K562 (cell line): ENCODE results near the gene ZNF785. TPM values are rescaled to one million over a fixed set of nuclear protein-coding genes. Genes with fewer than 3 reads are reported as not detected.
"Not testable (repeated sequence)": the region's sequence is repeated elsewhere in the genome, so short reads cannot be mapped to it uniquely, and the experiment has no call there.

Experiments used
- ATAC-seq: fragments of 200-7000 bp; cut with Tn5 transposase; 3 replicates; pipeline ENCODE4 v1.9.1; 2020; ENCODE audit warnings: moderate library complexity
- BruUV-seq: library from RNA; stranded (reverse); fragments of 400-500 nt; replicated peaks from 2 replicates; lab custom pipeline; 2021; lab: Mats Ljungman, UMichigan
- CTCF ChIA-PET: fragments of 300-600 bp; formaldehyde crosslinking; extraction: SDS; loops from one replicate; lab custom pipeline; 2021; ENCODE audit warnings: low intra/inter-chr PET ratio; lab: Yijun Ruan, JAX
- POLR2A ChIA-PET: fragments of 300-600, 350-650 bp; sonication (Branson Sonifier 250); formaldehyde crosslinking; extraction: SDS; loops from one replicate; lab custom pipeline; 2021; ENCODE audit warnings: antibody characterized with exemption, inconsistent platforms; lab: Yijun Ruan, JAX
- DNase-seq, 4 experiments: peaks; one replicate each; pipeline versions ENCODE4 v3.0.0 to v3.0.0-alpha.2; 2011 to 2018; ENCODE audit warnings: low spot score in 3 of 4, mixed read lengths in 3 of 4; ENCODE audit errors: extremely low read depth in 1 of 4
- FAIRE-seq: peaks from 2 replicates; lab custom pipeline; 2011; peaks lifted over from hg19 to GRCh38; lab: Jason Lieb, UNC
- H2AFZ ChIP-seq: 2 replicates; pipeline ENCODE4 v1.6.0; 2011; ENCODE audit warnings: low read depth, low read length, control low read depth, inconsistent platforms
- H3K27ac ChIP-seq: fragments of 200-600 bp; 3 replicates; pipeline ENCODE4 v1.8.0; 2011; ENCODE audit warnings: low read depth, mild to moderate bottlenecking, control low read depth, inconsistent platforms, low read length, moderate library complexity, mixed read lengths; ENCODE audit errors: extremely low read depth
- H3K27me3 ChIP-seq, 2 experiments: fragments of 300-600 bp in 1 of 2; 2 replicates in 1 of 2; 3 replicates in 1 of 2; pipeline versions ENCODE4 v1.6.0 to v1.8.0; 2011; ENCODE audit warnings: inconsistent platforms in 2 of 2, low read length in 2 of 2, mild to moderate bottlenecking in 1 of 2, mixed read lengths in 1 of 2, moderate library complexity in 1 of 2; ENCODE audit not compliant: control insufficient read depth in 2 of 2, insufficient read depth in 2 of 2
- H3K36me3 ChIP-seq: fragments of 300-600 bp; 3 replicates; pipeline ENCODE4 v1.8.0; 2011; ENCODE audit warnings: mild to moderate bottlenecking, low read length, inconsistent platforms; ENCODE audit not compliant: control insufficient read depth, insufficient read depth
- H3K4me1 ChIP-seq, 2 experiments: fragments of 200-600 bp in 1 of 2; replicated peaks in 1 of 2; 2 replicates in 1 of 2; 3 replicates in 1 of 2; pipeline versions ENCODE4 v1.5.1 to v1.8.0; 2011; ENCODE audit warnings: inconsistent platforms in 2 of 2, low read length in 2 of 2, mild to moderate bottlenecking in 1 of 2, mixed read lengths in 1 of 2, moderate library complexity in 1 of 2; ENCODE audit not compliant: control insufficient read depth in 2 of 2, insufficient read depth in 2 of 2
- H3K4me2 ChIP-seq: 2 replicates; pipeline ENCODE4 v1.6.1; 2011; ENCODE audit warnings: low read length, control low read depth, inconsistent platforms, mixed read lengths; ENCODE audit not compliant: insufficient read depth
- H3K4me3 ChIP-seq: fragments of 200-600 bp; sonication (generic), shearing (Covaris generic); 2 replicates; pipeline ENCODE4 v1.5.1; 2016; ENCODE audit warnings: control low read depth, inconsistent platforms
- H3K79me2 ChIP-seq: fragments of 200-600 bp; 3 replicates; pipeline ENCODE4 v1.8.0; 2011; ENCODE audit warnings: low read length, inconsistent platforms; ENCODE audit not compliant: control insufficient read depth, insufficient read depth
- H3K9ac ChIP-seq, 2 experiments: 2 replicates each; pipeline versions ENCODE4 v1.6.0 to v1.6.1; 2011; ENCODE audit warnings: low read depth in 2 of 2, low read length in 2 of 2, control low read depth in 1 of 2, inconsistent platforms in 1 of 2, mild to moderate bottlenecking in 1 of 2, mixed read lengths in 1 of 2; ENCODE audit not compliant: insufficient read depth in 1 of 2
- H3K9me1 ChIP-seq: one replicate; pipeline ENCODE4 v1.6.0; 2011; ENCODE audit warnings: inconsistent platforms, mild to moderate bottlenecking, low read length, moderate library complexity; ENCODE audit not compliant: control insufficient read depth, insufficient read depth
- H3K9me3 ChIP-seq: replicated peaks from 2 replicates; pipeline ENCODE4 v1.5.1; 2011; ENCODE audit warnings: low read depth, low read length, inconsistent platforms; ENCODE audit not compliant: control insufficient read depth, insufficient read depth
- H4K20me1 ChIP-seq: replicated peaks from 2 replicates; pipeline ENCODE4 v1.6.1; 2011; ENCODE audit warnings: low read length, inconsistent platforms, mixed read lengths; ENCODE audit not compliant: control insufficient read depth, insufficient read depth
- ARID1B ChIP-seq: fragments of 450-650 bp; IDR thresholded peaks from 2 replicates; pipeline ENCODE4 v1.6.1; 2016; ENCODE audit warnings: antibody characterized with exemption, mild to moderate bottlenecking, inconsistent platforms
- CBFA2T2 ChIP-seq: fragments of 450-650 bp; conservative IDR thresholded peaks from 2 replicates; pipeline ENCODE4 v1.6.1; 2017; ENCODE audit warnings: mild to moderate bottlenecking
- CCNT2 ChIP-seq: IDR thresholded peaks from 2 replicates; pipeline ENCODE4 v1.6.1; 2011; ENCODE audit warnings: borderline replicate concordance, low read depth, mild to moderate bottlenecking, moderate library complexity, mixed read lengths, low read length; ENCODE audit not compliant: insufficient read length; ENCODE audit errors: extremely low read depth
- HDAC1 ChIP-seq, 2 experiments: fragments of 450-650 bp; IDR thresholded peaks; 2 replicates each; pipeline ENCODE4 v1.6.1; 2016 to 2017; ENCODE audit warnings: inconsistent platforms in 1 of 2, mild to moderate bottlenecking in 1 of 2, moderate library complexity in 1 of 2
- POLR2AphosphoS5 ChIP-seq: IDR thresholded peaks from 2 replicates; pipeline ENCODE4 v1.6.1; 2011; ENCODE audit warnings: mild to moderate bottlenecking, low read depth, low read length, moderate library complexity; ENCODE audit not compliant: control insufficient read depth, insufficient read depth
- RCOR1 ChIP-seq, 2 experiments: IDR thresholded peaks; 2 replicates each; pipeline ENCODE4 v1.6.1; 2012; ENCODE audit warnings: low read depth in 2 of 2, low read length in 2 of 2, borderline replicate concordance in 1 of 2, improper control_type of control experiment in 1 of 2
- TAL1 ChIP-seq: fragments of 450-650 bp; IDR thresholded peaks from 2 replicates; pipeline ENCODE4 v1.6.1; 2016; ENCODE audit warnings: mild to moderate bottlenecking
- TCF3 ChIP-seq: sonication (generic); formaldehyde crosslinking; IDR thresholded peaks from 2 replicates; pipeline ENCODE4 v1.4.0; 2020; ENCODE audit warnings: mild to moderate bottlenecking, missing genetic modification reagents
- WGBS: fragments of 100-300 bp; shearing (Covaris generic); methylation state at CpG from one replicate; pipeline ENCODE4 v1.1.6; 2016; ENCODE audit warnings: low coverage, mixed read lengths; ENCODE audit not compliant: insufficient coverage; ENCODE audit errors: missing lambda C conversion rate; 5-methylcytosine and 5-hydroxymethylcytosine counted together
- in situ Hi-C: fragments of 300-500 bp; cut with MboI; formaldehyde crosslinking; loops from 4 replicates; pipeline ENCODE4 v1.15.0; 2018; ENCODE audit warnings: inconsistent platforms, mixed read lengths
- intact Hi-C: fragments of 100-400 bp; cut with micrococcal nuclease; formaldehyde crosslinking; loops from 2 replicates; pipeline ENCODE4 v1.14.2; 2022
- polyA plus RNA-seq, 8 experiments: library from polyadenylated mRNA; depleted of rRNA in 4 of 8; stranded (reverse) in 5 of 8; unstranded in 3 of 8; fragments of >200 nt; fragmentation: Nextera tagmentation in 2 of 8; fragmentation: Illumina TruSeq in 1 of 8; extraction: Ambion mirVana in 2 of 8; extraction: Trizol in 1 of 8; gene quantifications; 2 replicates each; pipeline versions ENCODE4 v1.2.1 to v1.2.3, GENCODE V29; 2011 to 2014; ENCODE audit warnings: inconsistent platforms in 1 of 8, missing spikeins in 1 of 8
- total RNA-seq, 7 experiments: library from RNA; depleted of rRNA in 6 of 7; stranded (reverse); fragments of >200 nt in 6 of 7; fragmentation: Illumina TruSeq in 2 of 7; extraction: Trizol in 2 of 7; gene quantifications; 2 replicates each; pipeline versions ENCODE4 v1.2.1 to v1.2.3, GENCODE V29; 2011 to 2021; ENCODE audit warnings: low replicate concordance in 1 of 7
- TF ChIP-seq, protein P1 (sequence below), 2 experiments: fragments of 450-650 bp; conservative IDR thresholded peaks; 2 replicates each; pipeline ENCODE4 v1.6.1; 2017; ENCODE audit warnings: mild to moderate bottlenecking in 2 of 2, moderate library complexity in 2 of 2

The ZNF785 gene
- total and polyA plus RNA-seq, 9 of the 15 experiments (the other 6 are each of a cell fraction or from before 2014, with no cell fraction given), result 0.64 to 11.0 (median 6.4) TPM

DNA sequence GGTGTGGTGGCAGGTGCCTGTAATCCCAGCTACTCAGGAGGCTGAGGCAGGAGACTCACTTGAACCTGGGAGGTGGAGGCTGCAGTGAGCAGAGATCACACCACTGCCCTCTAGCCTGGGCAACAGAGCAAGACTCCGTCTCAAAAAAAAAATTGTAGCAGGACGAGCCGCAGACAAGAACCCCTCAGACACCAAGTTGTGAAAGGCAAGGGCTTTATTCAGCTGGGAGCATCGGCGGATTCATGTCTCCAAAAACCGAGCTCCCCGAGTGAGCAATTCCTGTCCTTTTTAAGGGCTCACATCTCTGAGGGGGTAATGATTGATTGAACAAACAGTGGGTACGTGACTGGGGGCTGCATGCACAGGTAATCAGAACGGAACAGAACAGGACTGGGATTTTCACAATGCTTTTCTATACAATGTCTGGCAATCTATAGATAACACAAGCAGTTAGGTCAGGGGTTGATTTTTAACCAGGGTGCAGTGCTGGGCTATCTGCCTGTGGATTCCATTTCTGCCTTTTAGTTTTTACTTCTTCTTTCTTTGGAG lies 44.5 kb downstream of the ZNF785 start (continued):
- TF ChIP-seq, protein P1, sequence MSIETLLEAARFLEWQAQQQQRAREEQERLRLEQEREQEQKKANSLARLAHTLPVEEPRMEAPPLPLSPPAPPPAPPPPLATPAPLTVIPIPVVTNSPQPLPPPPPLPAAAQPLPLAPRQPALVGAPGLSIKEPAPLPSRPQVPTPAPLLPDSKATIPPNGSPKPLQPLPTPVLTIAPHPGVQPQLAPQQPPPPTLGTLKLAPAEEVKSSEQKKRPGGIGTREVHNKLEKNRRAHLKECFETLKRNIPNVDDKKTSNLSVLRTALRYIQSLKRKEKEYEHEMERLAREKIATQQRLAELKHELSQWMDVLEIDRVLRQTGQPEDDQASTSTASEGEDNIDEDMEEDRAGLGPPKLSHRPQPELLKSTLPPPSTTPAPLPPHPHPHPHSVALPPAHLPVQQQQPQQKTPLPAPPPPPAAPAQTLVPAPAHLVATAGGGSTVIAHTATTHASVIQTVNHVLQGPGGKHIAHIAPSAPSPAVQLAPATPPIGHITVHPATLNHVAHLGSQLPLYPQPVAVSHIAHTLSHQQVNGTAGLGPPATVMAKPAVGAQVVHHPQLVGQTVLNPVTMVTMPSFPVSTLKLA (conservative IDR thresholded peaks at IDR 0.05), result peak in 1 of 2 experiments; percentile 32; a peak in 1 of 4 replicates
- peak; percentile 75 to 88 for TF ChIP-seq RCOR1 (IDR thresholded peaks at IDR 0.05; ENCODE audit: borderline replicate concordance in 1 of 2, low read depth in 2 of 2, low read length in 2 of 2)
- TF ChIP-seq TCF3 (CRISPR knock-in tag), result peak; percentile 85
- TF ChIP-seq CBFA2T2, result peak; percentile 86
- peak; percentile 31; the same call in 1 of the 2 replicates for TF ChIP-seq POLR2AphosphoS5
- TF ChIP-seq TAL1, result peak; percentile 84
- peak; percentile 40 for TF ChIP-seq CCNT2
- TF ChIP-seq HDAC1 (IDR thresholded peaks at IDR 0.05), result peak in 1 of 2 experiments; percentile 92; a peak in 2 of 4 replicates
- peak; percentile 88 for TF ChIP-seq ARID1B
- TF ChIP-seq, all 486 proteins: peak for 47; not testable (repeated sequence) for 439

DNA sequence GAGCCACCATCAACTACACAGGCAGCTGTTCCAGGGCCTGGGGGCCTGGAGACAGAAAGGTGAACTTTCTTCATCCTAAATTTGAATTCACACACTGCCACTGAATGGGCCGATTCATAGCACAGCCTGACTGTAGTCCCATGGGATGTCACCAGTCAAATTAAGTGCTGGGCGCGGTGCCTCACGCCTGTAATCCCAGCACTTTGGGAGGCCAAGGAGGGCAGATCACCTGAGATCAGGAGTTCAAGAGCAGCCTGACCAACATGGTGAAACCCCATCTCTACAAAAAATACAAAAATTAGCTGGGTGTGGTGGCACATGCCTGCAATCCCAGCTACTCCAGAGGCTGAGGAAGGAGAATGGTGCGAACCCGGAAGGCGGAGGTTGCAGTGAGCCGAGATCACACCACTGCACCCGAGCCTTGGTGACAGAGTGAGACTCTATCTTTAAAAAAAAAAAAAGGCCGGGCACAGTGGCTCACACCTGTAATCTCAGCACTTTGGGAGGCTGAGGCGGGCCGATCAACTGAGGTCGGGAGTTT lies 45.4 kb downstream of the ZNF785 start:
- 91% methylated on average over 11 of the region's 13 CpGs for WGBS

More for the DNA sequence above, 45.4 kb downstream of the ZNF785 start:
- FAIRE-seq, H3K27me3 ChIP-seq, H3K9me3 ChIP-seq, H2AFZ ChIP-seq, CTCF ChIA-PET, H3K9me1 ChIP-seq, H3K36me3 ChIP-seq, in situ Hi-C loops, ATAC-seq, H3K4me3 ChIP-seq, H4K20me1 ChIP-seq, DNase-seq, BruUV-seq, H3K4me2 ChIP-seq, H3K27ac ChIP-seq: not testable (repeated sequence)
- intact Hi-C loops, result loop anchor here (10.0 kb wide), 1 partner anchor 155 kb away; the partner anchor contains the start of gene SRCAP
- POLR2A ChIA-PET, result interaction anchor here (0.9 to 3.5 kb wide), 4 partner anchors 11 to 119 kb away, joined by 3 to 20 read pairs (median 3); partner anchors contain the start of gene ZNF764
- peak overlapping the region in 1 of 2 experiments; percentile 66; a peak in 1 of 4 replicates for H3K9ac ChIP-seq
- H3K4me1 ChIP-seq, result peaks cover 32 to 33% of the 10 kb centered on the region in 2 experiments; a peak in 4 of 5 replicates
- H3K79me2 ChIP-seq, result peaks cover 20% of the 10 kb centered on the region
